WTC11 (cell line): Measurements from ENCODE around the gene CGGBP1.

Source experiments
- CREM ChIP-seq: sonication (generic); formaldehyde crosslinking; IDR thresholded peaks from 2 replicates; pipeline ENCODE4 v1.8.1; 2022; ENCODE audit warnings: mild to moderate bottlenecking, missing genetic modification reagents, moderate library complexity
- ETV6 ChIP-seq: sonication (generic); formaldehyde crosslinking; IDR thresholded peaks from 2 replicates; pipeline ENCODE4 v1.8.1; 2022; ENCODE audit warnings: mild to moderate bottlenecking, missing genetic modification reagents
- NFYB ChIP-seq: sonication (generic); formaldehyde crosslinking; conservative IDR thresholded peaks from 2 replicates; pipeline ENCODE4 v1.8.0; 2022; ENCODE audit warnings: low read depth, missing genetic modification reagents
- ZNF396 ChIP-seq: fragments of 250-450 bp; sonication (Bioruptor Pico); IDR thresholded peaks from 2 replicates; pipeline ENCODE4 v1.8.0; 2021; ENCODE audit warnings: mild to moderate bottlenecking, moderate library complexity, borderline replicate concordance
- TF ChIP-seq, protein P1 (sequence below): fragments of 200-600 bp; IDR thresholded peaks from 2 replicates; pipeline ENCODE4 v1.8.0; 2022; ENCODE audit warnings: antibody characterized with exemption
- TF ChIP-seq, protein P2 (sequence below): sonication (generic); formaldehyde crosslinking; IDR thresholded peaks from 2 replicates; pipeline ENCODE4 v1.8.0; 2022; ENCODE audit warnings: mild to moderate bottlenecking, missing genetic modification reagents
- TF ChIP-seq, protein P3 (sequence below): fragments of 250-450 bp; sonication (Bioruptor Pico); conservative IDR thresholded peaks from 2 replicates; pipeline ENCODE4 v1.9.0; 2021; ENCODE audit warnings: mild to moderate bottlenecking
- TF ChIP-seq, protein P4 (sequence below): sonication (generic); formaldehyde crosslinking; IDR thresholded peaks from 2 replicates; pipeline ENCODE4 v1.8.1; 2023; ENCODE audit warnings: mild to moderate bottlenecking, moderate library complexity, missing genetic modification reagents
- TF ChIP-seq, protein P5 (sequence below): sonication (generic); formaldehyde crosslinking; IDR thresholded peaks from 2 replicates; pipeline ENCODE4 v1.8.1; 2023; ENCODE audit warnings: mild to moderate bottlenecking, missing genetic modification reagents
- TF ChIP-seq, protein P6 (sequence below): sonication (generic); formaldehyde crosslinking; IDR thresholded peaks from 2 replicates; pipeline ENCODE4 v1.8.1; 2022; ENCODE audit warnings: low read depth, missing genetic modification reagents, borderline replicate concordance
- TF ChIP-seq, protein P7 (sequence below): sonication (generic); formaldehyde crosslinking; IDR thresholded peaks from 2 replicates; pipeline ENCODE4 v1.8.1; 2023; ENCODE audit warnings: mild to moderate bottlenecking, missing genetic modification reagents, moderate library complexity

DNA sequence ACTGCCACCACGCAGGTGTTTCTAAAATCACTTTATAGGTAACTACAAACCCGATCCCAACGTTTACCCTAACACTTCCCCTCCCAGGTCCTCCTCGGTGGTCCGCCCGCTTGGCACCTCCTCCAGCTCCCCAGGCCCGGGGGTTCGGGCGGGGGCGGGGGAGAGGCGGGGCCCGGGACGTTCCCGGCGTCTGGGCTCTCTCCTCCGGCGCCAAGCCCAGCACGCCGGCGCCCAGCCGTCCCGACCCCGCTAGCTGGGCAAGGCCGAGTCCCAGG lies 562 bp downstream of the CGGBP1 start:
- TF ChIP-seq, protein P1, sequence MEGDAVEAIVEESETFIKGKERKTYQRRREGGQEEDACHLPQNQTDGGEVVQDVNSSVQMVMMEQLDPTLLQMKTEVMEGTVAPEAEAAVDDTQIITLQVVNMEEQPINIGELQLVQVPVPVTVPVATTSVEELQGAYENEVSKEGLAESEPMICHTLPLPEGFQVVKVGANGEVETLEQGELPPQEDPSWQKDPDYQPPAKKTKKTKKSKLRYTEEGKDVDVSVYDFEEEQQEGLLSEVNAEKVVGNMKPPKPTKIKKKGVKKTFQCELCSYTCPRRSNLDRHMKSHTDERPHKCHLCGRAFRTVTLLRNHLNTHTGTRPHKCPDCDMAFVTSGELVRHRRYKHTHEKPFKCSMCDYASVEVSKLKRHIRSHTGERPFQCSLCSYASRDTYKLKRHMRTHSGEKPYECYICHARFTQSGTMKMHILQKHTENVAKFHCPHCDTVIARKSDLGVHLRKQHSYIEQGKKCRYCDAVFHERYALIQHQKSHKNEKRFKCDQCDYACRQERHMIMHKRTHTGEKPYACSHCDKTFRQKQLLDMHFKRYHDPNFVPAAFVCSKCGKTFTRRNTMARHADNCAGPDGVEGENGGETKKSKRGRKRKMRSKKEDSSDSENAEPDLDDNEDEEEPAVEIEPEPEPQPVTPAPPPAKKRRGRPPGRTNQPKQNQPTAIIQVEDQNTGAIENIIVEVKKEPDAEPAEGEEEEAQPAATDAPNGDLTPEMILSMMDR: no peak
- TF ChIP-seq, protein P2, sequence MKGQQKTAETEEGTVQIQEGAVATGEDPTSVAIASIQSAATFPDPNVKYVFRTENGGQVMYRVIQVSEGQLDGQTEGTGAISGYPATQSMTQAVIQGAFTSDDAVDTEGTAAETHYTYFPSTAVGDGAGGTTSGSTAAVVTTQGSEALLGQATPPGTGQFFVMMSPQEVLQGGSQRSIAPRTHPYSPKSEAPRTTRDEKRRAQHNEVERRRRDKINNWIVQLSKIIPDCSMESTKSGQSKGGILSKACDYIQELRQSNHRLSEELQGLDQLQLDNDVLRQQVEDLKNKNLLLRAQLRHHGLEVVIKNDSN: no peak
- TF ChIP-seq, protein P3, sequence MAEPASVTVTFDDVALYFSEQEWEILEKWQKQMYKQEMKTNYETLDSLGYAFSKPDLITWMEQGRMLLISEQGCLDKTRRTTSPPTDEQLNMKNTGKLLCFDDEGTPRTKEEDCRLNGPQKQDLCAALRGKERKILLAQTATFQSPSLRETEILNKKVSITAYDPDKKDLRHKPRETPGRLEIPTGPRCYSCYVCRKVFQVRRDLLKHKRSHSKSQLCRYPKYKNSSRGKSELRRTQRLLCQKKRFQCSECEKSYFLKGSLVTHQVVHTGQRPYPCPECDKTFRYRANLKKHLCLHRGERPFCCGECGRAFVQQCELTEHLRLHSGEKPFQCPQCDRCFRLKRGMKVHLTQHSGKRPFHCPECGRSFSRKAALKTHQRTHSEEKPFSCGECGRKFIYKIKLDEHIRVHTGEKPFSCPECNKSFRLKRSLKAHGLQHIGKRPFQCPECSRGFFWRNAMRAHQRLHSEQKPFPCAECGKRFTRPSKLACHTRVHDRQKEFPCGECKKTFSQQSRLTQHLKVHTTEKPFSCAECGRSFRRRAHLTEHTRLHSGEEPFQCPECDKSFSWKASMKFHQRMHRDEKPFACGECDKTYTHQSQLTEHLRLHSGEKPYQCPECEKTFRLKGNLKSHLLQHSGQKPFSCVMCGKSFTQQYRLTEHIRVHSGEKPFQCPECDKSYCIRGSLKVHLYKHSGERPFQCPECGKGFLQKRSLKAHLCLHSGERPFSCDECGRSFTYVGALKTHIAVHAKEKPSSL (CRISPR knock-in tag): no peak
- TF ChIP-seq CREM (CRISPR knock-in tag) (no peak), NFYB (CRISPR knock-in tag) (no peak), ETV6 (no peak), ZNF396 (CRISPR knock-in tag) (no peak)
- TF ChIP-seq, protein P4, sequence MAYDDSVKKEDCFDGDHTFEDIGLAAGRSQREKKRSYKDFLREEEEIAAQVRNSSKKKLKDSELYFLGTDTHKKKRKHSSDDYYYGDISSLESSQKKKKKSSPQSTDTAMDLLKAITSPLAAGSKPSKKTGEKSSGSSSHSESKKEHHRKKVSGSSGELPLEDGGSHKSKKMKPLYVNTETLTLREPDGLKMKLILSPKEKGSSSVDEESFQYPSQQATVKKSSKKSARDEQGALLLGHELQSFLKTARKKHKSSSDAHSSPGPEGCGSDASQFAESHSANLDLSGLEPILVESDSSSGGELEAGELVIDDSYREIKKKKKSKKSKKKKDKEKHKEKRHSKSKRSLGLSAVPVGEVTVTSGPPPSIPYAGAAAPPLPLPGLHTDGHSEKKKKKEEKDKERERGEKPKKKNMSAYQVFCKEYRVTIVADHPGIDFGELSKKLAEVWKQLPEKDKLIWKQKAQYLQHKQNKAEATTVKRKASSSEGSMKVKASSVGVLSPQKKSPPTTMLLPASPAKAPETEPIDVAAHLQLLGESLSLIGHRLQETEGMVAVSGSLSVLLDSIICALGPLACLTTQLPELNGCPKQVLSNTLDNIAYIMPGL (CRISPR knock-in tag): no peak
- TF ChIP-seq, protein P5, sequence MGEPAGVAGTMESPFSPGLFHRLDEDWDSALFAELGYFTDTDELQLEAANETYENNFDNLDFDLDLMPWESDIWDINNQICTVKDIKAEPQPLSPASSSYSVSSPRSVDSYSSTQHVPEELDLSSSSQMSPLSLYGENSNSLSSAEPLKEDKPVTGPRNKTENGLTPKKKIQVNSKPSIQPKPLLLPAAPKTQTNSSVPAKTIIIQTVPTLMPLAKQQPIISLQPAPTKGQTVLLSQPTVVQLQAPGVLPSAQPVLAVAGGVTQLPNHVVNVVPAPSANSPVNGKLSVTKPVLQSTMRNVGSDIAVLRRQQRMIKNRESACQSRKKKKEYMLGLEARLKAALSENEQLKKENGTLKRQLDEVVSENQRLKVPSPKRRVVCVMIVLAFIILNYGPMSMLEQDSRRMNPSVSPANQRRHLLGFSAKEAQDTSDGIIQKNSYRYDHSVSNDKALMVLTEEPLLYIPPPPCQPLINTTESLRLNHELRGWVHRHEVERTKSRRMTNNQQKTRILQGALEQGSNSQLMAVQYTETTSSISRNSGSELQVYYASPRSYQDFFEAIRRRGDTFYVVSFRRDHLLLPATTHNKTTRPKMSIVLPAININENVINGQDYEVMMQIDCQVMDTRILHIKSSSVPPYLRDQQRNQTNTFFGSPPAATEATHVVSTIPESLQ (CRISPR knock-in tag): no peak
- TF ChIP-seq, protein P6, sequence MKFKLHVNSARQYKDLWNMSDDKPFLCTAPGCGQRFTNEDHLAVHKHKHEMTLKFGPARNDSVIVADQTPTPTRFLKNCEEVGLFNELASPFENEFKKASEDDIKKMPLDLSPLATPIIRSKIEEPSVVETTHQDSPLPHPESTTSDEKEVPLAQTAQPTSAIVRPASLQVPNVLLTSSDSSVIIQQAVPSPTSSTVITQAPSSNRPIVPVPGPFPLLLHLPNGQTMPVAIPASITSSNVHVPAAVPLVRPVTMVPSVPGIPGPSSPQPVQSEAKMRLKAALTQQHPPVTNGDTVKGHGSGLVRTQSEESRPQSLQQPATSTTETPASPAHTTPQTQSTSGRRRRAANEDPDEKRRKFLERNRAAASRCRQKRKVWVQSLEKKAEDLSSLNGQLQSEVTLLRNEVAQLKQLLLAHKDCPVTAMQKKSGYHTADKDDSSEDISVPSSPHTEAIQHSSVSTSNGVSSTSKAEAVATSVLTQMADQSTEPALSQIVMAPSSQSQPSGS (CRISPR knock-in tag): no peak
- TF ChIP-seq, protein P7, sequence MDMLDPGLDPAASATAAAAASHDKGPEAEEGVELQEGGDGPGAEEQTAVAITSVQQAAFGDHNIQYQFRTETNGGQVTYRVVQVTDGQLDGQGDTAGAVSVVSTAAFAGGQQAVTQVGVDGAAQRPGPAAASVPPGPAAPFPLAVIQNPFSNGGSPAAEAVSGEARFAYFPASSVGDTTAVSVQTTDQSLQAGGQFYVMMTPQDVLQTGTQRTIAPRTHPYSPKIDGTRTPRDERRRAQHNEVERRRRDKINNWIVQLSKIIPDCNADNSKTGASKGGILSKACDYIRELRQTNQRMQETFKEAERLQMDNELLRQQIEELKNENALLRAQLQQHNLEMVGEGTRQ (CRISPR knock-in tag): no peak
